Endothelial cell (in vitro differentiated cells): ENCODE measurements around the gene LPP. TPM values are rescaled to one million over a fixed set of nuclear protein-coding genes. Genes with fewer than 3 reads are reported as not detected.

Experiments
- DNase-seq: peaks from one replicate; pipeline ENCODE4 v3.0.0; 2021; ENCODE audit warnings: low spot score
- H3K27ac Mint-ChIP-seq: one replicate; pipeline ENCODE4 v1.8.0; 2021; ENCODE audit warnings: mixed read lengths, inconsistent platforms; ENCODE audit not compliant: unreplicated experiment
- H3K27me3 Mint-ChIP-seq: one replicate; pipeline ENCODE4 v1.8.0; 2021; ENCODE audit warnings: mild to moderate bottlenecking, moderate library complexity, mixed read lengths, inconsistent platforms; ENCODE audit not compliant: unreplicated experiment
- H3K36me3 Mint-ChIP-seq: one replicate; pipeline ENCODE4 v1.8.0; 2021; ENCODE audit warnings: mild to moderate bottlenecking, low read depth, mixed read lengths, inconsistent platforms; ENCODE audit not compliant: unreplicated experiment
- H3K4me1 Mint-ChIP-seq: one replicate; pipeline ENCODE4 v1.8.0; 2021; ENCODE audit warnings: mild to moderate bottlenecking, mixed read lengths, inconsistent platforms; ENCODE audit not compliant: unreplicated experiment
- H3K4me3 Mint-ChIP-seq: one replicate; pipeline ENCODE4 v1.8.0; 2021; ENCODE audit warnings: mild to moderate bottlenecking, mixed read lengths, inconsistent platforms; ENCODE audit not compliant: unreplicated experiment
- H3K9me3 Mint-ChIP-seq: one replicate; pipeline ENCODE4 v1.8.0; 2021; ENCODE audit warnings: mixed read lengths, inconsistent platforms; ENCODE audit not compliant: unreplicated experiment
- total RNA-seq: library from RNA; stranded (reverse); fragmentation: NEBNext Ultra II Directional; extraction: Animal tissue kit (Norgen Biotek cat#: 25700); gene quantifications from one replicate; pipeline ENCODE4 v1.2.1, GENCODE V29; 2021; ENCODE audit not compliant: unreplicated experiment
- TF ChIP-seq, protein P1 (sequence below): fragments of 200-600 bp; sonication (generic); IDR thresholded peaks from one replicate; pipeline ENCODE4 v1.5.0; 2021; ENCODE audit warnings: antibody characterized with exemption; ENCODE audit not compliant: unreplicated experiment

LPP gene
- total RNA-seq, 1 donor from 2014 or later, result 181 TPM

DNA sequence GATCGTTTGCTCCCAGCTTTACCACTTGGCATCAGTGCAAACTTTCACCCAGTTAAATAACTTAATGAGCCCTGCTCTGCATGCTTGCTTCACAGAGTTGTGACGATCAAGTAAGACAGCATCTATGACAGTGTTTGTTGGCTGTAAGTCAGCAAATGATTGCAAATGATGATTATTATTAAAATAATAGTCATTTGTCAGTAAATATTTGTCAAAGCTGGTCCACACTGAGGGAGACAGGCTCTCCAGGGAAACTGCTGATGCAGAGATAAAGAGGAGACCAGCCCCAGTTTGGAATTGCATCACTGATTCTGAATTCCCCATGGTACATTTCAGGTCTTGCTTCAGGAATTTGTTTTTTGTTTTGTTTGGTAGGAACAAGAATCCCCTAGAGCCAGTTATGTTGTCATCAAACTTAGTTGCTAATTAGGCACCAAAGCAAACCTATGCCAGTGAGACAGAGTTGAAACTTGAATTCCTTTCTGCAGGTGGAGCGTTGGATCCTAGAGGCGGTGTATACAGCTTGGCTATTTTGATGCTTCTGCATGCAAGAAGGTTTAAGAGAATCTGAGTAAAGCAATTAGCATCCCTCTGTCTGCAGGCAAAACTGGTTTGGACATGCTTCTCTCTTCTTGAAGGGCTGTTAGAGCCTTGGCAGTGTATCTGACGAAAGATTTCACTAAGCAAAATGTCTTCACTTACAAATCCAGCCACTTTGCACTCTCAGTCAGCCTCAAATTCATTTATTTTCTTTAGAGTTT, 679.2 kb downstream of the LPP start:
- H3K36me3 Mint-ChIP-seq, result no peaks in the 10 kb centered on the region
- no peaks in the 10 kb centered on the region for H3K27me3 Mint-ChIP-seq
- no peaks in the 10 kb centered on the region for H3K9me3 Mint-ChIP-seq
- H3K27ac Mint-ChIP-seq, result no peak overlapping the region
- no peak for DNase-seq
- no peaks in the 10 kb centered on the region for H3K4me1 Mint-ChIP-seq
- no peak overlapping the region for H3K4me3 Mint-ChIP-seq
- TF ChIP-seq, protein P1, sequence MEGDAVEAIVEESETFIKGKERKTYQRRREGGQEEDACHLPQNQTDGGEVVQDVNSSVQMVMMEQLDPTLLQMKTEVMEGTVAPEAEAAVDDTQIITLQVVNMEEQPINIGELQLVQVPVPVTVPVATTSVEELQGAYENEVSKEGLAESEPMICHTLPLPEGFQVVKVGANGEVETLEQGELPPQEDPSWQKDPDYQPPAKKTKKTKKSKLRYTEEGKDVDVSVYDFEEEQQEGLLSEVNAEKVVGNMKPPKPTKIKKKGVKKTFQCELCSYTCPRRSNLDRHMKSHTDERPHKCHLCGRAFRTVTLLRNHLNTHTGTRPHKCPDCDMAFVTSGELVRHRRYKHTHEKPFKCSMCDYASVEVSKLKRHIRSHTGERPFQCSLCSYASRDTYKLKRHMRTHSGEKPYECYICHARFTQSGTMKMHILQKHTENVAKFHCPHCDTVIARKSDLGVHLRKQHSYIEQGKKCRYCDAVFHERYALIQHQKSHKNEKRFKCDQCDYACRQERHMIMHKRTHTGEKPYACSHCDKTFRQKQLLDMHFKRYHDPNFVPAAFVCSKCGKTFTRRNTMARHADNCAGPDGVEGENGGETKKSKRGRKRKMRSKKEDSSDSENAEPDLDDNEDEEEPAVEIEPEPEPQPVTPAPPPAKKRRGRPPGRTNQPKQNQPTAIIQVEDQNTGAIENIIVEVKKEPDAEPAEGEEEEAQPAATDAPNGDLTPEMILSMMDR, result no peak

DNA sequence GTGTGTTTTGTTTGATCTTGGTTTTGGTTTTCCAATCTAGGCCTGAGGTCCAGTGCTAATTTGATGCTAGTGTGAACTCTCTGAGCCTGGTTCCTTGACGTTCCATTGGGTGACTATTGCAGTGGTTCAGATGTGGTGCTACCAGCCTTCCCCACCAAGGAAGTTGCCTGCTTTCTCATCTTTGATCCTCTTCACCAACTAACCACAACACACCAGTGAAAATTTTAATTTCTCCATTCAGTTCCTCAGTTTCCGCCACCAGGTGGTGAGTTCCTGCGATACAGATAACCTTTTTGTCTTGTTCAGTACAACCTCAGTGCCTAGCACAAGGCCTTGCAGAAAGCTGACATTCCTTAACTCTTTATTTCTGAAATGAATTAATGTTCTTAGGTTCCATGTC, 680.4 kb downstream of the LPP start:
- Mint-ChIP-seq H3K9me3 (no peaks in the 10 kb centered on the region), H3K36me3 (peaks cover 5% of the 10 kb centered on the region), H3K27me3 (peaks cover 4% of the 10 kb centered on the region), H3K27ac (no peak overlapping the region), H3K4me1 (no peaks in the 10 kb centered on the region), H3K4me3 (no peak overlapping the region)
- no peak for DNase-seq
- TF ChIP-seq, protein P1, result peak; percentile 41

DNA sequence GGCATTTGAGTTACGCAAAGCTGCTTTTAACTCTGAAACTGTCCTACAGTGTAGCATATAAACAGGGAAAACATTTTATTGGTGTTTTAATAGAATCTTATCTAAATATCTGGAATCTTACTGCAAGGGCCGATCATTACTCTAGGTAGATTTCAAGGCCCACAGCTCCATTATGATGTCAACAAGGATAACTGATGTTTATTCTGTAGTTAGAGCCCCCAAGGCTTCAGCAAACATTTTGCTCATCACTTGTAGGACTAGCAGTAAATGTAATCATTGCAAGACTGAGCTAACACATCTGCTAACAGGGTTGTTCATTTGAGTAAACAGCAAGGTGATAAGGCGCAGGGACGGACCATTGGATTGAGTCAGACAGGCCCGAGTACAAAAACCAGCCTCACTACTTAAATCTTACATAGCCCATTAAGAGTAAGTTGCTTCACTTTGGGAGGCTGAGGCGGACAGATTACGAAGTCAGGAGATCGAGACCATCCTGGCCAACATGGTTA, 685.3 kb downstream of the LPP start:
- Mint-ChIP-seq H3K27ac (no peak overlapping the region), H3K4me1 (peaks cover 3% of the 10 kb centered on the region), H3K4me3 (no peak overlapping the region), H3K9me3 (no peaks in the 10 kb centered on the region), H3K36me3 (peaks cover 11% of the 10 kb centered on the region), H3K27me3 (peaks cover 7% of the 10 kb centered on the region)
- TF ChIP-seq, protein P1, result no peak
- no peak for DNase-seq

DNA sequence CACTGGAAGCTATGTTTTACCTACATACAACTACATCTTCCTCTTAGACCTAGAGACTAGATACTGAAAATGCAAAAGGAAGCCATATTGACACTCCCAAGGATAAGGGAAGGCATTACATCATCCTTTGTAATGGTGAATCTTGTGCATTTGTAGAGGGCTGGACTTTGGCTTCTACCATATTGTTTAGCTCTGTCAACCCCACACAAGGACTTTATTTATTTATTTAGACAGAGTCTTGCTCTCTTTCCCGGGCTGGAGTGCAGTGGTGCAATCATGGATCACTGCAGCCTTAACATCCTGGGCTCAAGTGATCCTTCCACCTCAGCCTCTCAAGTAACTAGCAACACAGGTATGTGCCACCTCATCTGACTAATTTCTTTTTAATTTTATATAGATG, 686.3 kb downstream of the LPP start:
- no peak overlapping the region for H3K27ac Mint-ChIP-seq

DNA sequence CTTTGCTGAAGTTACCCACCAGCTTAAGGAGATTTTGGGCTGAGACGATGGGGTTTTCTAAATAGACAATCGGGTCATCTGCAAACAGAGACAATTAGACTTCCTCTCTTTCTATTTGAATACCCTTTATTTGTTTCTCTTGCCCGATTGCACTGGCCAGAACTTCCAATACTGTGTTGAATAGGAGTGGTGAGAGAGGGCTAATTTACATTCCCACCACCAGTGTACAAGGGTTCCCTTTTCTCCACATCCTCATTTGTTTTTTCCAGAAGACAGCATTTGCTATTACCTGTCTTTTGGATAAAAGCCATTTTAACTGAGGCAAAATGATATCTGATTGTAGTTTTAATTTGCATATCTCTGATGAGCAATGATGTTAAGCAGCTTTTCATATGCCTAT, 687.9 kb downstream of the LPP start:
- TF ChIP-seq, protein P1, result no peak
- H3K36me3 Mint-ChIP-seq, result peaks cover 11% of the 10 kb centered on the region
- no peaks in the 10 kb centered on the region for H3K9me3 Mint-ChIP-seq
- no peak for DNase-seq
- H3K4me1 Mint-ChIP-seq, result peaks cover 3% of the 10 kb centered on the region
- no peak overlapping the region for H3K4me3 Mint-ChIP-seq
- peaks cover 7% of the 10 kb centered on the region for H3K27me3 Mint-ChIP-seq
- no peak overlapping the region for H3K27ac Mint-ChIP-seq

More for the DNA sequence above, 686.3 kb downstream of the LPP start:
- Mint-ChIP-seq H3K4me3 (no peak overlapping the region), H3K9me3 (no peaks in the 10 kb centered on the region), H3K4me1 (peaks cover 3% of the 10 kb centered on the region), H3K27me3 (peaks cover 7% of the 10 kb centered on the region), H3K36me3 (peaks cover 11% of the 10 kb centered on the region)
- DNase-seq, result no peak
- TF ChIP-seq, protein P1, result no peak
